Gastrocnemius medialis (tissue), 4 donors: ENCODE measurements around the gene GPR37L1. TPM values are rescaled to one million over a fixed set of nuclear protein-coding genes. Genes with fewer than 3 reads are reported as not detected.
"Not testable (repeated sequence)": the region's sequence is repeated elsewhere in the genome, so short reads cannot be mapped to it uniquely, and the experiment has no call there.

Experiments used
- ATAC-seq, 2 donors: fragments of 150-250 bp; one replicate each; pipeline ENCODE4 v1.9.1; 2016
- DNase-seq, 2 donors: peaks; one replicate each; pipeline ENCODE4 v3.0.0-alpha.2; 2019
- H3K27ac ChIP-seq, 4 donors: fragments of 200-600 bp; sonication (generic); 1 replicate in 1 of 4; 2 replicates in 3 of 4; pipeline ENCODE4 v1.5.1; 2016 to 2018; ENCODE audit warnings: mild to moderate bottlenecking in 2 of 4, moderate library complexity in 1 of 4
- H3K27me3 ChIP-seq, 3 donors: fragments of 200-600 bp; sonication (generic) in 2 of 3; 1 replicate in 1 of 3; 2 replicates in 2 of 3; pipeline versions ENCODE4 v1.5.1 to v1.6.0; 2016 to 2019; ENCODE audit warnings: mild to moderate bottlenecking in 1 of 3, moderate library complexity in 1 of 3
- H3K36me3 ChIP-seq, 2 donors: fragments of 200-600 bp; sonication (generic) in 1 of 2; one replicate each; pipeline ENCODE4 v1.5.1; 2017 to 2018
- H3K4me1 ChIP-seq, 2 donors: fragments of 200-600 bp; sonication (generic) in 1 of 2; one replicate each; pipeline ENCODE4 v1.5.1; 2016 to 2017; ENCODE audit warnings: mild to moderate bottlenecking in 2 of 2
- H3K4me3 ChIP-seq, 4 donors: fragments of 200-600 bp; sonication (generic) in 3 of 4; 1 replicate in 1 of 4; 2 replicates in 3 of 4; pipeline ENCODE4 v1.5.1; 2016 to 2019; ENCODE audit warnings: mild to moderate bottlenecking in 2 of 4
- H3K9me3 ChIP-seq, 3 donors: fragments of 200-600 bp; sonication (generic) in 2 of 3; 1 replicate in 1 of 3; 2 replicates in 2 of 3; pipeline ENCODE4 v1.5.1; 2016 to 2019
- CTCF ChIP-seq, 5 experiments: fragments of 450-650 bp in 3 of 5; fragments of 200-600 bp in 2 of 5; sonication (generic) in 2 of 5; IDR thresholded peaks in 4 of 5; conservative IDR thresholded peaks in 1 of 5; 1 replicate in 4 of 5; 2 replicates in 1 of 5; pipeline ENCODE4 v1.5.1; 2016 to 2019; ENCODE audit warnings: antibody characterized with exemption in 5 of 5, mild to moderate bottlenecking in 3 of 5, moderate library complexity in 3 of 5
- POLR2A ChIP-seq, 2 donors: fragments of 450-650 bp; IDR thresholded peaks; one replicate each; pipeline ENCODE4 v1.6.1; 2017; ENCODE audit warnings: antibody characterized with exemption in 2 of 2, mild to moderate bottlenecking in 2 of 2, moderate library complexity in 2 of 2
- in situ Hi-C, 4 donors: fragments of 200-750 bp; cut with MboI; loops; one replicate each; pipeline versions ENCODE4 v1.15.0 to v1.8.0; 2017; ENCODE audit warnings: low sequenced_read_pairs in 4 of 4
- intact Hi-C: fragments of 100-400 bp; cut with DNase I; formaldehyde crosslinking; loops from one replicate; pipeline ENCODE4 v1.15.1; 2023; ENCODE audit warnings: low total_unique reads
- total RNA-seq, 4 donors: library from RNA; depleted of rRNA; stranded (reverse); fragments of >200 nt; gene quantifications; one replicate each; pipeline versions ENCODE4 v1.1.0 to v1.2.3, GENCODE V29; 2016

The GPR37L1 gene
- total RNA-seq, 4 donors from 2014 or later: 0.04 to 0.10 TPM; not detected in 2

- H3K4me1 ChIP-seq: no peaks in the 10 kb centered on the region
- intact Hi-C loops: no loop called here
- H3K9me3 ChIP-seq: no peaks in the 10 kb centered on the region
- no peak overlapping the region for H3K27ac ChIP-seq
- no peaks in the 10 kb centered on the region for H3K36me3 ChIP-seq
- no peaks in the 10 kb centered on the region for H3K27me3 ChIP-seq
- in situ Hi-C loops: loop anchor here in 1 of 4 donors (10.0 kb wide), 1 partner anchor 538 kb away; the partner anchor contains the start of gene SYT2
- no peak for DNase-seq
- TF ChIP-seq POLR2A (IDR thresholded peaks at IDR 0.05) (no peak), CTCF (IDR thresholded peaks at IDR 0.05 in 4 of 5, conservative IDR thresholded peaks at IDR 0.05 in 1 of 5) (no peak)
- no peak overlapping the region for H3K4me3 ChIP-seq
- ATAC-seq: no peak
Measured at GRCh38 chr1:202176949-202177927, 54.5 kb downstream of the GPR37L1 start.

- in situ Hi-C loops (loop anchor here (10.0 kb wide), 2 partner anchors 535 to 545 kb away; partner anchors contain the start of gene SYT2 (in 3 of the 4)), intact Hi-C loops (no loop called here)
- no peak for ATAC-seq
- no peak overlapping the region for H3K27ac ChIP-seq
- H3K36me3 ChIP-seq: no peaks in the 10 kb centered on the region
- TF ChIP-seq CTCF (IDR thresholded peaks at IDR 0.05 in 4 of 5, conservative IDR thresholded peaks at IDR 0.05 in 1 of 5): no peak
- DNase-seq: no peak
- no peaks in the 10 kb centered on the region for H3K9me3 ChIP-seq
- H3K4me1 ChIP-seq: no peaks in the 10 kb centered on the region
- H3K27me3 ChIP-seq: no peaks in the 10 kb centered on the region
- H3K4me3 ChIP-seq: no peak overlapping the region
Measured at GRCh38 chr1:202179828-202180750, 57.4 kb downstream of the GPR37L1 start.

GRCh38 chr1:202180751-202181139, 58.0 kb downstream of the GPR37L1 start:
- ATAC-seq, H3K36me3 ChIP-seq, H3K27me3 ChIP-seq, intact Hi-C loops, H3K4me1 ChIP-seq, DNase-seq, H3K9me3 ChIP-seq, H3K27ac ChIP-seq, H3K4me3 ChIP-seq: not testable (repeated sequence)
- in situ Hi-C loops: loop anchor here in 3 of 4 donors (10.0 kb wide), 2 partner anchors 534 to 544 kb away; partner anchors contain the start of gene SYT2 (in 2 of the 3)

- Histone ChIP-seq H3K4me3 (no peak overlapping the region), H3K27ac (no peak overlapping the region), H3K27me3 (no peaks in the 10 kb centered on the region), H3K9me3 (no peaks in the 10 kb centered on the region), H3K4me1 (no peaks in the 10 kb centered on the region), H3K36me3 (no peaks in the 10 kb centered on the region)
- intact Hi-C loops (no loop called here), in situ Hi-C loops (loop anchor here in 3 of 4 donors (10.0 kb wide), 2 partner anchors 533 to 543 kb away; partner anchors contain the start of gene SYT2 (in 2 of the 3))
- ATAC-seq (no peak), DNase-seq (no peak)
- TF ChIP-seq POLR2A (IDR thresholded peaks at IDR 0.05): no peak
- TF ChIP-seq CTCF (IDR thresholded peaks at IDR 0.05 in 4 of 5, conservative IDR thresholded peaks at IDR 0.05 in 1 of 5): no peak
Measured at GRCh38 chr1:202181586-202181985, 58.9 kb downstream of the GPR37L1 start.
